Fibroblast of the conjunctiva (primary cell): ENCODE results near the gene TMEM47.
A peak's percentile ranks its signal among the peaks of the same experiment; 100 is the strongest.

ENCODE experiments used
- DNase-seq: peaks from one replicate; pipeline ENCODE4 v3.0.0-alpha.2; 2010; ENCODE audit warnings: low read depth

TMEM47 gene

GRCh38 chrX:34656842-34657725 is at the start of gene TMEM47:
Gene TMEM47 (minus strand): TSS chrX:34657285. CDS start chrX:34657029, 256 bp downstream.
- peak; percentile 58 for DNase-seq

- no peak for DNase-seq
These were observed 30.0 kb upstream of the TMEM47 start for GRCh38 chrX:34687095-34687494.

- DNase-seq, result no peak
These were observed 2.5 kb upstream of the TMEM47 start for GRCh38 chrX:34659575-34659974.

GRCh38 chrX:34658326-34658725 is 1.2 kb upstream of the TMEM47 start:
- DNase-seq, result peak; percentile 36

GRCh38 chrX:34657726-34658070 is 613 bp upstream of the TMEM47 start:
- DNase-seq, result no peak

GRCh38 chrX:34656467-34656841 is 631 bp downstream of the TMEM47 start:
- no peak for DNase-seq

- DNase-seq, result no peak
These were observed 1.3 kb downstream of the TMEM47 start for GRCh38 chrX:34655501-34656455.

- DNase-seq, result no peak
These were observed 2.2 kb downstream of the TMEM47 start for GRCh38 chrX:34654696-34655490.

GRCh38 chrX:34653811-34654210 is 3.3 kb downstream of the TMEM47 start:
- DNase-seq, result no peak

- DNase-seq, result no peak
These were observed 14.2 kb downstream of the TMEM47 start for GRCh38 chrX:34642849-34643248.

GRCh38 chrX:34638116-34638515 is 19.0 kb downstream of the TMEM47 start:
- no peak for DNase-seq

- no peak for DNase-seq
These were observed 22.7 kb downstream of the TMEM47 start for GRCh38 chrX:34634349-34634748.

GRCh38 chrX:34632384-34632783 is 24.7 kb downstream of the TMEM47 start:
- DNase-seq, result no peak

- peak; percentile 13 for DNase-seq
These were observed 25.4 kb downstream of the TMEM47 start for GRCh38 chrX:34631479-34632220.

- DNase-seq, result peak; percentile 35
These were observed 27.5 kb downstream of the TMEM47 start for GRCh38 chrX:34629572-34629971.

- no peak for DNase-seq
These were observed 32.7 kb downstream of the TMEM47 start for GRCh38 chrX:34624416-34624815.

- no peak for DNase-seq
These were observed 37.2 kb downstream of the TMEM47 start for GRCh38 chrX:34619920-34620319.

GRCh38 chrX:34612036-34612435 is 45.0 kb downstream of the TMEM47 start:
- no peak for DNase-seq

- no peak for DNase-seq
These were observed 58.7 kb downstream of the TMEM47 start for GRCh38 chrX:34598362-34598761.

- no peak for DNase-seq
These were observed 70.1 kb downstream of the TMEM47 start for GRCh38 chrX:34586936-34587335.

GRCh38 chrX:34586346-34586911 is 70.7 kb downstream of the TMEM47 start:
- no peak for DNase-seq
